NCI-H526 (cell line): ENCODE data around the gene SPX.

Experiments used
- DNase-seq, 2 experiments: peaks; one replicate each; lab custom pipeline; 2025; lab: John Stamatoyannopoulos, UW

The SPX gene

DNA sequence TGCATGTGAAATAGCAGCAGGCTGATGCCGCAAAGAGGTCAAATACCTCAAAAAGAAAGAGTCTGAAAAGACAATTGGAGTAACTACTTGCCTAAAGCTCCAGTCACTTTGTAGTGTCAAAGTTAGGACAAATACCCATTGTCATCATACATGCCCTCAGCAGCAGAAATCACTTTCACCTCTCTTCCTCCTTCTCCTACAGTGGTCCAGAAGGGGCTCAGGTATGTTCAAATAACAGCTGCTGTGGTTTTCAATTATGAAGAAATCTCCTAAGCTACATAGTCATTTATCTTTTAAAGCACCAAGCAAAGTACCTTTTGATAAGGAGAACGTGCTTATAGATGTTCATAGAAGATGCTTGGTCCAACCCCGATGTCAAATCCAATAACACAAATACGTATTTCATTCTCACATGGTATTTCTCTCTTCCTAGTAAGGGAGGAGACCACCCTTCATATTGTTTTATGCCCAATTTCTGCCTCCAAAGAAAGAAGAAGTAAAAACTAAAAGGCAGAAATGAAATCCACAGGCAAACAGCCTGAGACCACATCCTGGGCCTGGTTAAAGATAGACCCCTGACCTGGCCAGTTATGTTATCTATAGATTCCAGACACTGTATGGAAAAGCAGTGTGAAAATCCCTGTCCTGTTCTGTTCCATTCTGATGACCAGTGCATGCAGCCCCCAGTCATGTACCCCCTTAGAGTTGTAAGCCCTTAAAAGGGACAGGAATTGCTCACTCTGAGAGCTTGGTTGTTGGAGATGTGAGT, 54.8 kb downstream of the SPX start:
- DNase-seq, result no peak
